Nephron (organoid): ENCODE measurements around the gene IBSP.

Experiments used
- H3K27ac Mint-ChIP-seq, 3 experiments: 2 replicates each; pipeline ENCODE4 v1.8.0; 2020; ENCODE audit warnings: mixed read lengths in 3 of 3, mild to moderate bottlenecking in 2 of 3, moderate library complexity in 1 of 3
- H3K27me3 Mint-ChIP-seq: 2 replicates; pipeline ENCODE4 v1.8.0; 2021; ENCODE audit warnings: low read depth, mild to moderate bottlenecking, moderate library complexity, mixed read lengths
- H3K36me3 Mint-ChIP-seq: 2 replicates; pipeline ENCODE4 v1.8.0; 2020; ENCODE audit warnings: low read depth, mixed read lengths
- H3K4me1 Mint-ChIP-seq: 2 replicates; pipeline ENCODE4 v1.8.0; 2020; ENCODE audit warnings: mixed read lengths
- H3K4me3 Mint-ChIP-seq, 3 experiments: 2 replicates each; pipeline ENCODE4 v1.8.0; 2020; ENCODE audit warnings: mild to moderate bottlenecking in 3 of 3, mixed read lengths in 3 of 3, moderate library complexity in 2 of 3
- H3K9me3 Mint-ChIP-seq: 2 replicates; pipeline ENCODE4 v1.8.0; 2020; ENCODE audit warnings: mixed read lengths
- CTCF ChIP-seq, 3 experiments: fragments of 200-600 bp; sonication (generic); IDR thresholded peaks; one replicate each; pipeline ENCODE4 v1.5.0; 2021; ENCODE audit warnings: antibody characterized with exemption in 3 of 3; ENCODE audit not compliant: unreplicated experiment in 3 of 3

IBSP gene

GRCh38 chr4:87783781-87784180 is 15.6 kb upstream of the IBSP start:
- no peaks in the 10 kb centered on the region for H3K36me3 Mint-ChIP-seq
- H3K9me3 Mint-ChIP-seq, result no peaks in the 10 kb centered on the region
- no peak for TF ChIP-seq CTCF (IDR thresholded peaks at IDR 0.05; ENCODE audit: unreplicated experiment in 3 of 3)
- no peaks in the 10 kb centered on the region for H3K27me3 Mint-ChIP-seq
- no peaks in the 10 kb centered on the region for H3K4me1 Mint-ChIP-seq
- H3K27ac Mint-ChIP-seq, result no peak overlapping the region
- no peak overlapping the region for H3K4me3 Mint-ChIP-seq

GRCh38 chr4:87785731-87786509 is 13.4 kb upstream of the IBSP start:
- Mint-ChIP-seq H3K27me3 (no peaks in the 10 kb centered on the region), H3K36me3 (no peaks in the 10 kb centered on the region), H3K4me3 (no peak overlapping the region), H3K27ac (no peak overlapping the region), H3K4me1 (no peaks in the 10 kb centered on the region), H3K9me3 (no peaks in the 10 kb centered on the region)
- no peak for TF ChIP-seq CTCF (IDR thresholded peaks at IDR 0.05; ENCODE audit: unreplicated experiment in 3 of 3)

- TF ChIP-seq CTCF (IDR thresholded peaks at IDR 0.05; ENCODE audit: unreplicated experiment in 3 of 3), result no peak
- Mint-ChIP-seq H3K4me1 (no peaks in the 10 kb centered on the region), H3K9me3 (no peaks in the 10 kb centered on the region), H3K27me3 (no peaks in the 10 kb centered on the region), H3K36me3 (no peaks in the 10 kb centered on the region), H3K27ac (no peak overlapping the region), H3K4me3 (no peak overlapping the region)
These were observed 3.5 kb downstream of the IBSP start for GRCh38 chr4:87802858-87803257.

GRCh38 chr4:87803421-87803820 is 4.1 kb downstream of the IBSP start:
- no peak overlapping the region for H3K4me3 Mint-ChIP-seq
- H3K4me1 Mint-ChIP-seq, result no peaks in the 10 kb centered on the region
- H3K27ac Mint-ChIP-seq, result no peak overlapping the region
- no peaks in the 10 kb centered on the region for H3K9me3 Mint-ChIP-seq
- no peak for TF ChIP-seq CTCF (IDR thresholded peaks at IDR 0.05; ENCODE audit: unreplicated experiment in 3 of 3)
- H3K36me3 Mint-ChIP-seq, result no peaks in the 10 kb centered on the region
- H3K27me3 Mint-ChIP-seq, result peaks cover 4% of the 10 kb centered on the region

GRCh38 chr4:87804871-87805270 is 5.5 kb downstream of the IBSP start:
- Mint-ChIP-seq H3K4me3 (no peak overlapping the region), H3K4me1 (no peaks in the 10 kb centered on the region), H3K27me3 (peaks cover 4% of the 10 kb centered on the region), H3K9me3 (no peaks in the 10 kb centered on the region), H3K36me3 (no peaks in the 10 kb centered on the region), H3K27ac (no peak overlapping the region)
- no peak for TF ChIP-seq CTCF (IDR thresholded peaks at IDR 0.05; ENCODE audit: unreplicated experiment in 3 of 3)

GRCh38 chr4:87805971-87806370 is 6.6 kb downstream of the IBSP start:
- TF ChIP-seq CTCF (IDR thresholded peaks at IDR 0.05; ENCODE audit: unreplicated experiment in 3 of 3), result no peak
- Mint-ChIP-seq H3K9me3 (no peaks in the 10 kb centered on the region), H3K27ac (no peak overlapping the region), H3K36me3 (no peaks in the 10 kb centered on the region), H3K27me3 (peaks cover 4% of the 10 kb centered on the region), H3K4me3 (no peak overlapping the region), H3K4me1 (no peaks in the 10 kb centered on the region)
